GM10248 (cell line): Measurements from ENCODE around the gene CADPS.

Experiments
- CTCF ChIA-PET: fragments of 300-600 bp; sonication (Branson Sonifier 250); formaldehyde crosslinking; extraction: SDS; loops from one replicate; lab custom pipeline; 2021; ENCODE audit warnings: antibody characterized with exemption; lab: Yijun Ruan, JAX
- POLR2A ChIA-PET: fragments of 350-650 bp; sonication (Branson Sonifier 250); formaldehyde crosslinking; extraction: SDS; loops from one replicate; lab custom pipeline; 2020; ENCODE audit warnings: antibody characterized with exemption; lab: Yijun Ruan, JAX
- DNase-seq: peaks from one replicate; pipeline ENCODE4 v3.0.0; 2012; ENCODE audit errors: extremely low spot score
- TF ChIP-seq, protein P1 (sequence below): IDR thresholded peaks from 2 replicates; pipeline ENCODE4 v1.5.1; 2012; ENCODE audit warnings: mild to moderate bottlenecking, low read depth; ENCODE audit errors: extremely low read depth, missing control alignments, control extremely low read depth

CADPS gene

DNA sequence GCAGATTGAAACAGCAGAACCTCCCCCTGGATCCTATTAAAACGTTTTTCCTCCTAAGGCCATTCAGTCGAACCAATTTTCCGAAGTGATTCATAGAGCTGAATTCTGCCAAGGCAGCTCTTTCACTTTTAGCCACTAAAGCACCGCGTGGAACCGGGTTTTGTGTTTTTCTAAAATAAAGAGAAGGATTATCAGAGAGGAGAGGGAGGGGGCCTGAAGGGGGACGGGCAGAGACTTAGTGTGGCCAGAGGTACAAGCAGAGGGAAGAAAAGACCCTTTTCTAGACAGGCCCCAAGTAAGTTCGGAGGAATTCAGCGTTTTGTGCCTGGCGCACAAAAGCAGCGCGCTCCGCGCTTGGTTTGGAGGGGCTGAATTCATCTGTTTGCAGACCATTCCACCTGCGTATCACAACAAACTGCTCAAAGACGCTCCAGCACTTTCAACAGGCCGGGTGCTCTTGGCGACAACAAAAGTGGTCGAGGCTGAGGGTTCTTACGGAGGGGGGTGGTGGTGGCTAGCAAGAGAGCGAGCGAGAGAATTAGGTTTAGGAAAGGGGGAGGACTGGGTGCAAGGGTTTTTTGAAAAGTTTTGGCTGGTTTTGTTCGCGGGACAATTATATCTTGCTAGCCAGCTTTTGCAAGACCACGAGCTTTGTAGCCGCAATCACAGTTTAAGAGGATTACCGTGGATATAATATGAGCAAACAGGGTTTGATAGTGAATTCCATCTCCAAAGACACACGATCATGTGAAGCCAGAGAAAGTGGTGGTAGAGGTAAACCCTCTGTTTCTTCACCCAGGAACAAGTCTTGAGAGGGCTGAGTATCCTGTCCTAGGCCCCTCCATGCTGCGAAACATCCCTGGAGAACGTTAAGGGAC lies 500.6 kb downstream of the CADPS start:
- TF ChIP-seq, protein P1, sequence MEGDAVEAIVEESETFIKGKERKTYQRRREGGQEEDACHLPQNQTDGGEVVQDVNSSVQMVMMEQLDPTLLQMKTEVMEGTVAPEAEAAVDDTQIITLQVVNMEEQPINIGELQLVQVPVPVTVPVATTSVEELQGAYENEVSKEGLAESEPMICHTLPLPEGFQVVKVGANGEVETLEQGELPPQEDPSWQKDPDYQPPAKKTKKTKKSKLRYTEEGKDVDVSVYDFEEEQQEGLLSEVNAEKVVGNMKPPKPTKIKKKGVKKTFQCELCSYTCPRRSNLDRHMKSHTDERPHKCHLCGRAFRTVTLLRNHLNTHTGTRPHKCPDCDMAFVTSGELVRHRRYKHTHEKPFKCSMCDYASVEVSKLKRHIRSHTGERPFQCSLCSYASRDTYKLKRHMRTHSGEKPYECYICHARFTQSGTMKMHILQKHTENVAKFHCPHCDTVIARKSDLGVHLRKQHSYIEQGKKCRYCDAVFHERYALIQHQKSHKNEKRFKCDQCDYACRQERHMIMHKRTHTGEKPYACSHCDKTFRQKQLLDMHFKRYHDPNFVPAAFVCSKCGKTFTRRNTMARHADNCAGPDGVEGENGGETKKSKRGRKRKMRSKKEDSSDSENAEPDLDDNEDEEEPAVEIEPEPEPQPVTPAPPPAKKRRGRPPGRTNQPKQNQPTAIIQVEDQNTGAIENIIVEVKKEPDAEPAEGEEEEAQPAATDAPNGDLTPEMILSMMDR: no peak
- DNase-seq: no peak
- ChIA-PET CTCF (interaction anchor here (1.0 kb wide), 1 partner anchor 42 kb away, joined by 3 read pairs; no protein-coding TSS in a partner anchor), POLR2A (no interaction called here)

DNA sequence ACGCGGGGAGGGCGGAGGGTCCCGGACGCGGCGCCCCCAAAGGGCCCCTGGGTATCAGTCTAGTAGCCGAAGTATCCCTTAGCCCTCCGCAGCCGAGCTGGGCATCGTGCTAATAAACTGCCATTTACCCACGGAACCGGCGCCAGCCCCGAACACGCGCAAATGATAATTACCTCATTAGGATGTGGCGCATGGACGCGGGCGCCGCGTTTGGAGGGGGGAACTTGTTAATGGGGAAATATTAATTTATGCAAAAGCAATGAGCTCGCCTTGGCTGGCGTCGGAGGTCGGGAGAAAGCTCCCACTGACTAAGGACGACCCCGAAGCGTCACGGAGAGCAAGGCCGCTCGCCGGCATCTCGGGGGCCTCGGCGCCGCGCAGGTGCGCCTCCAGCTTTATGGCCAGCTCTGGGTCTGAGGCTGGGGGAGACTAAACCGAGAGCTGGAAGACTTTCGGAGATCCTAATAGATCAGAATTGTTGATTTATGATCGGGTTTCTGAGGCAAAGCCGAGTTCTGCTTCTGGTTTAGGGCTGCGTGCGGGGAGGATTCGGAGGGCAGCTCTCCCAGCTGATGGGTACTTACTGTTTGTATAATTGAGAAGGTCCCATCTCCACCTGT lies 501.4 kb downstream of the CADPS start:
- no peak for DNase-seq
- POLR2A ChIA-PET: no interaction called here
- CTCF ChIA-PET: no interaction called here
- TF ChIP-seq, protein P1: no peak

DNA sequence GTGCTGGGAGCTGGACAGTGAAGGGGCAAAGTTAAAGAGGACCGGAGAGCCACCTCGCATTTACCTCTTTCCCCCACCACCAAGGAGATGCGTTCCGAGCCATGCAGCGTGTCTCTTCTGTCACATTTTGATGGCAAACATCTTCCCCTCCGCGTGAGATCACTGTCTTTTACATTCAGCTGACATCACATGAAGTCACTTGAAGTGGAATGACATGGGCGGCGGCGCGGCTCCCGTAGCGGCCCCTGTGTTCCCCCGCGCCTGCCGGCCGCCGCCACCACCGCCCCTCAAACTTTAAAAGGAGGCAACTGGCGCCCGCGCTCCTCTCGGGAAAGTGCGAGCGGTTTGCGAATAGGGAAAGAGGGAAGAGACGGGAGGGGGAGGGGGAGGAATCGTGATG lies 502.0 kb downstream of the CADPS start, which contains the start of gene FEZF2:
FEZF2 (minus strand) TSS at position 336 of the 400 bp plus-strand sequence. CDS start 682 bp downstream, outside the sequence.
- DNase-seq: no peak
- ChIA-PET CTCF (no interaction called here), POLR2A (no interaction called here)
- TF ChIP-seq, protein P1: no peak

DNA sequence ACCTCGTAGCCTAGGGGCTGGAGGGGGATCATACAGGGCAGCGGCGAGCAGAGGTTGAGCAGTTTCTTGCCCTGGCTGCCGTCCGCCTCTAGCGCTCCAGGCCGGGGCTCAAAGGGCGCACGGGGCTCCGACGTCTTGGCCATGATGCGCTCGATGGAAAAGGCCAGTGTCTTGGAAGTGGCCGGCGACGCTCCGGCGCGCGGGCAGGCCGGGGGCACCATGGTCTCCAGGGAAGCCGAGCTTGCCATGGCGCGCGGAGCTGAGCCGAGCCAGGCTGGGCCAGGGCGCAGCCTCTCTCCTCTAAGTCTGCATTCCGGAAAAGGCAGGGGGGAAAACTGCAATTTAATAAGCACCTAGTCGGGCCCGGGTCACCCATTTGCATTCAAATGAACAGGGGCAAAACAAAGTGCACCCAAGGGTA lies 502.6 kb downstream of the CADPS start:
- TF ChIP-seq, protein P1: no peak
- no peak for DNase-seq
- ChIA-PET POLR2A (no interaction called here), CTCF (no interaction called here)

DNA sequence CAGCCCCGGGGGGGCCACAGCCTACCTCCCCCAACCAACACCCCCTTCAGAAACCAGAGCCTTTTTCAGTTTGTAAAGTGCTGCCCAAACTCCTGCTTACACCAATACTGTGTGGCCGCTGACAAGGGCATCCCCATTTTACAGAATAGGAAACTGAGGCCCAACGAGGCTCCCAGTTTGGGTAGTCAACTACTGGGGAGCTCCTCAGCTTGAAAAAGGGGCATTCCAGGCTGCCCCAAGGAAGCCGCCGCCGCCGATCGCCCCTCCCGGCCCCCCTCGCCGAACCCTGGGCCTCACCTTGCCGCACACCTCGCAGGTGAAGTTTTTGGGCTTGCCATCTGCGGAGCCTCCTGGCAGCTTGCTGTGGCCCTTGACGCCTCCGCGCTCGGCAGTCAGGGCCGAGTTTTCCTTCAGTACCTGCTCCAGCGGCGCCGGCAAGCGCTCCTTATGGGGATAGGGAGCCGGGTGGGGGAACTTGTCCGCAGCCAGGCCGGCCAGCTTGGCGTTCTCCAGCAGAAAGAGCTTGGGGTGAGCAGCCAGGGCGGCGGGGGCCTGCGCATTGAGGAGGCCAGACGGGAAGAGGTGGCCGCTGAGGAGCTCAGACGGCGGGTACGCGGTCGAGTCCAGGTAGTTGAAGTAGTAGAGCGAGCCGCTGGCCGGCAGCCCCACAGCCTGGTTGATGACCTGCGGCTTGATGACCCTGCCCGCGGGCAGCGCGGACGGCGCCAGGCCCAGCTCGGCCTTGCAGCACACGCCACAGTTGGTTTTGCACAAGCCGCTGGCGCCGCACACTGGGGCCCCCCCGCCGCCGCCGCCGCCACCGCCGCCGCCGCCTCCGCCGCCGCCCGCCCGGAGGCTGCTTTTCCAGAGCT lies 503.3 kb downstream of the CADPS start:
- ChIA-PET CTCF (no interaction called here), POLR2A (no interaction called here)
- TF ChIP-seq, protein P1: no peak

More for the DNA sequence above, 503.3 kb downstream of the CADPS start:
- no peak for DNase-seq
